Smooth muscle cell (in vitro differentiated cells): ENCODE measurements around the gene SCGB1A1. TPM values are rescaled to one million over a fixed set of nuclear protein-coding genes. Genes with fewer than 3 reads are reported as not detected.

Experiments used
- DNase-seq: peaks from one replicate; lab custom pipeline; 2025; ENCODE audit not compliant: unreplicated experiment; lab: John Stamatoyannopoulos, UW
- H2AFZ ChIP-seq: fragments of 200-600 bp; sonication (generic); 2 replicates; pipeline ENCODE4 v1.6.0; 2016; ENCODE audit warnings: antibody characterized with exemption, low read depth, mild to moderate bottlenecking
- H3F3A ChIP-seq: fragments of 200-600 bp; sonication (generic); 2 replicates; pipeline ENCODE4 v1.6.0; 2017; ENCODE audit warnings: antibody characterized with exemption, low read depth
- H3K27ac ChIP-seq: fragments of 200-600 bp; sonication (generic); 2 replicates; pipeline ENCODE4 v1.5.1; 2016; ENCODE audit warnings: low read depth, mild to moderate bottlenecking
- H3K27me3 ChIP-seq: fragments of 200-600 bp; sonication (generic); 2 replicates; pipeline ENCODE4 v1.6.1; 2016; ENCODE audit warnings: low read depth, mild to moderate bottlenecking
- H3K36me3 ChIP-seq: fragments of 200-600 bp; sonication (generic); 2 replicates; pipeline ENCODE4 v1.5.1; 2016; ENCODE audit warnings: low read depth
- H3K4me1 ChIP-seq: fragments of 200-600 bp; sonication (generic); 2 replicates; pipeline ENCODE4 v1.5.1; 2016; ENCODE audit warnings: low read depth
- H3K4me2 ChIP-seq: fragments of 200-600 bp; sonication (generic); 2 replicates; pipeline ENCODE4 v1.6.0; 2016; ENCODE audit warnings: mild to moderate bottlenecking
- H3K4me3 ChIP-seq: fragments of 200-600 bp; sonication (generic); 2 replicates; pipeline ENCODE4 v1.5.1; 2016; ENCODE audit warnings: mild to moderate bottlenecking
- H3K79me2 ChIP-seq: fragments of 200-600 bp; sonication (generic); 2 replicates; pipeline ENCODE4 v1.6.0; 2016; ENCODE audit warnings: low read depth, mild to moderate bottlenecking
- H3K9ac ChIP-seq: fragments of 200-600 bp; sonication (generic); 2 replicates; pipeline ENCODE4 v1.6.0; 2016; ENCODE audit warnings: low read depth
- H3K9me3 ChIP-seq: fragments of 200-600 bp; sonication (generic); replicated peaks from 2 replicates; pipeline ENCODE4 v1.5.1; 2016; ENCODE audit warnings: low read depth
- H4K20me1 ChIP-seq: fragments of 200-600 bp; sonication (generic); 2 replicates; pipeline ENCODE4 v1.6.0; 2016; ENCODE audit warnings: low read depth
- WGBS: methylation state at CpG from one replicate; pipeline ENCODE4 v1.1.7; 2016; ENCODE audit warnings: low lambda C conversion rate; 5-methylcytosine and 5-hydroxymethylcytosine counted together
- polyA plus RNA-seq: library from polyadenylated mRNA; unstranded; fragments of >200 nt; fragmentation: Nextera tagmentation; extraction: Ambion mirVana; gene quantifications from 2 replicates; pipeline ENCODE4 v1.2.1, GENCODE V29; 2016
- total RNA-seq: library from RNA; depleted of rRNA; stranded (reverse); fragments of >200 nt; gene quantifications from 2 replicates; pipeline ENCODE4 v1.2.3, GENCODE V29; 2014
- TF ChIP-seq, protein P1 (sequence below): fragments of 200-600 bp; sonication (generic); IDR thresholded peaks from 2 replicates; pipeline ENCODE4 v1.5.1; 2017; ENCODE audit warnings: borderline replicate concordance, mild to moderate bottlenecking, antibody characterized with exemption; ENCODE audit not compliant: insufficient read depth, poor library complexity, severe bottlenecking

Gene SCGB1A1
- total and polyA plus RNA-seq, 2 experiments from 2014 or later, result not detected

DNA sequence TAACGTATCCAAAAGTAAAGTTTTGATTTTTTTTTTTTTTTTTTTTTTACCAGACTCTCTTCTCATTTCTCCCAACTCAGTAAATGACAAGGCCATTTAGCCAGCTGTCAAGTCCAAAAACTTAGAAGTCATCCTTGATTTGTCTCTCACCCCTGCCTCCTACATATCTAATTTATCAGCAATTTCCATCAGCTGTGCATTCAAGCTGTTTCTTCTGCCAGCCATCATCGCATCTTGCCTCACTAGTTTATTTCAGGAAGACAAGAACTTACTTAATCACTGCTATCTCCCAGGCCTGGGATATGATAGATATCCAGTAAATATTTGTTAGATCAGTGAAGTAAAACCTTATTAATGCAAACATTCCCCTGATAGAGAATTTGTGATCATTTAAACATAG, 47.6 kb downstream of the SCGB1A1 start:
- Histone ChIP-seq H3K79me2 (no peaks in the 10 kb centered on the region), H3K4me2 (no peak overlapping the region), H3K27ac (no peak overlapping the region), H3F3A (peaks cover 2% of the 10 kb centered on the region), H3K9ac (no peak overlapping the region), H3K4me3 (no peak overlapping the region), H3K27me3 (no peaks in the 10 kb centered on the region), H3K4me1 (no peaks in the 10 kb centered on the region), H3K9me3 (no peaks in the 10 kb centered on the region), H4K20me1 (no peaks in the 10 kb centered on the region), H2AFZ (no peak overlapping the region), H3K36me3 (no peaks in the 10 kb centered on the region)
- DNase-seq, result no peak
- 66% methylated on average over 2 of the region's 2 CpGs for WGBS
- TF ChIP-seq, protein P1, sequence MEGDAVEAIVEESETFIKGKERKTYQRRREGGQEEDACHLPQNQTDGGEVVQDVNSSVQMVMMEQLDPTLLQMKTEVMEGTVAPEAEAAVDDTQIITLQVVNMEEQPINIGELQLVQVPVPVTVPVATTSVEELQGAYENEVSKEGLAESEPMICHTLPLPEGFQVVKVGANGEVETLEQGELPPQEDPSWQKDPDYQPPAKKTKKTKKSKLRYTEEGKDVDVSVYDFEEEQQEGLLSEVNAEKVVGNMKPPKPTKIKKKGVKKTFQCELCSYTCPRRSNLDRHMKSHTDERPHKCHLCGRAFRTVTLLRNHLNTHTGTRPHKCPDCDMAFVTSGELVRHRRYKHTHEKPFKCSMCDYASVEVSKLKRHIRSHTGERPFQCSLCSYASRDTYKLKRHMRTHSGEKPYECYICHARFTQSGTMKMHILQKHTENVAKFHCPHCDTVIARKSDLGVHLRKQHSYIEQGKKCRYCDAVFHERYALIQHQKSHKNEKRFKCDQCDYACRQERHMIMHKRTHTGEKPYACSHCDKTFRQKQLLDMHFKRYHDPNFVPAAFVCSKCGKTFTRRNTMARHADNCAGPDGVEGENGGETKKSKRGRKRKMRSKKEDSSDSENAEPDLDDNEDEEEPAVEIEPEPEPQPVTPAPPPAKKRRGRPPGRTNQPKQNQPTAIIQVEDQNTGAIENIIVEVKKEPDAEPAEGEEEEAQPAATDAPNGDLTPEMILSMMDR, result no peak

DNA sequence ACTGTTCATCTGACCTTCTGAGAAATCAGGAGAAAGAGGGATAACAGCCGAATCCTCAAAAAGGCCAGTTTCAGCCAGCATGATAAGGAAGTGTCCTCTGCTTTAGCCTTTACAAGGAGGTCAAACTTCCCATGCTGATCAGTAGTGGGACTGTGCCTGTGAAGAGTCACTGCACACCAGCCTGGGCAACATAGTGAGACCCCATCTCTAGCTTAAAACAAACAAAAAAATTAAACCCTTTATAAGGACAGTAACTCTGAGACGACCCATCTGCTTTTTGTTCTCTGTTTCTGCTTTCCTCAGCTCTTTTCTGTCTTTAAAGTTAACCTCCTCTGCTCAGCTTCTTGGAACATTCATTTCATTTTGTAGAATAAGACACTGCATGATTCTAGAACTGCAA, 49.7 kb downstream of the SCGB1A1 start:
- H3K36me3 ChIP-seq, result no peaks in the 10 kb centered on the region
- no peak overlapping the region for H3K4me3 ChIP-seq
- H3F3A ChIP-seq, result peaks cover 9% of the 10 kb centered on the region
- H3K27me3 ChIP-seq, result no peaks in the 10 kb centered on the region
- no peak overlapping the region for H3K9ac ChIP-seq
- no peaks in the 10 kb centered on the region for H3K9me3 ChIP-seq
- no peaks in the 10 kb centered on the region for H4K20me1 ChIP-seq
- 69% methylated on average over 2 of the region's 2 CpGs for WGBS
- H3K79me2 ChIP-seq, result no peaks in the 10 kb centered on the region
- H2AFZ ChIP-seq, result no peak overlapping the region
- no peak for DNase-seq
- H3K4me2 ChIP-seq, result no peak overlapping the region
- H3K27ac ChIP-seq, result no peak overlapping the region
- peaks cover 5% of the 10 kb centered on the region for H3K4me1 ChIP-seq
- TF ChIP-seq, protein P1, result no peak

DNA sequence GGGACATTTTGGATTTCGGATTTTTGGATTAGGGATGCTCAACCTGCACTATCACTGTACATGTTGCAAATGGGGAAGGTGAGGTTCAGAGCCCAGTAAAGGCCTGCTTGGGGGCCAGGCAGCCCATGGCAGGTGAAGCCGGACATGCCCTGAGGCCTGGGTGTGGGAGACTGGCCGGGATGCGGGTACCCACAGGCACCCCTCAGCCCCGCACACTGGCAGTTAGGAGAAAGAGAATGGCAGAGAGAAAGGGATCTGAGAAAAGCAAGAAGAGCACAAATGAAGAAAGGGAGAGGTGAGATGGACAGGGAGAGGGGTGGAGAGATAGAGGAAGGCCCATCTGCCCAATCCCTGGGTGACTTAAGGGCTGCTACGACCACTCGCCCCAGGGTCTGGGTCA, 52.8 kb downstream of the SCGB1A1 start:
- no peaks in the 10 kb centered on the region for H3K27me3 ChIP-seq
- H2AFZ ChIP-seq, result no peak overlapping the region
- H4K20me1 ChIP-seq, result no peaks in the 10 kb centered on the region
- no peaks in the 10 kb centered on the region for H3K79me2 ChIP-seq
- H3K4me3 ChIP-seq, result no peak overlapping the region
- H3K27ac ChIP-seq, result no peak overlapping the region
- H3K4me1 ChIP-seq, result peaks cover 5% of the 10 kb centered on the region
- H3K36me3 ChIP-seq, result no peaks in the 10 kb centered on the region
- WGBS, result 98% methylated on average over 7 of the region's 7 CpGs
- H3K9me3 ChIP-seq, result no peaks in the 10 kb centered on the region
- H3K9ac ChIP-seq, result no peak overlapping the region
- peaks cover 9% of the 10 kb centered on the region for H3F3A ChIP-seq
- DNase-seq, result no peak
- no peak overlapping the region for H3K4me2 ChIP-seq
- TF ChIP-seq, protein P1, result no peak

- Histone ChIP-seq H3F3A (peaks cover 9% of the 10 kb centered on the region), H3K9me3 (no peaks in the 10 kb centered on the region), H3K79me2 (no peaks in the 10 kb centered on the region), H4K20me1 (no peaks in the 10 kb centered on the region), H3K4me2 (peak overlapping the region; percentile 63), H3K27ac (peak overlapping the region; percentile 47), H3K9ac (no peak overlapping the region), H2AFZ (no peak overlapping the region), H3K27me3 (no peaks in the 10 kb centered on the region), H3K4me3 (no peak overlapping the region), H3K36me3 (no peaks in the 10 kb centered on the region), H3K4me1 (peaks cover 5% of the 10 kb centered on the region)
- WGBS, result 18% methylated on average over 7 of the region's 9 CpGs
- TF ChIP-seq, protein P1, result no peak
- DNase-seq, result peak; percentile 17
Observed at GRCh38 chr11:62472063-62472884, 53.4 kb downstream of the SCGB1A1 start.
